GM12878 (cell line): ENCODE measurements around the gene CERKL. TPM values are rescaled to one million over a fixed set of nuclear protein-coding genes. Genes with fewer than 3 reads are reported as not detected.

Experiments
- ATAC-seq: fragments of 200-7000 bp; cut with Tn5 transposase; 3 replicates; pipeline ENCODE4 v1.9.1; 2020; ENCODE audit warnings: mild to moderate bottlenecking, moderate library complexity
- BruUV-seq: library from RNA; stranded (reverse); fragments of 400-500 nt; replicated peaks from 2 replicates; lab custom pipeline; 2021; lab: Mats Ljungman, UMichigan
- CTCF ChIA-PET: fragments of 300-600 bp; sonication (Branson Sonifier 250); formaldehyde crosslinking; extraction: SDS; loops from one replicate; lab custom pipeline; 2021; ENCODE audit warnings: inconsistent platforms; lab: Yijun Ruan, JAX
- POLR2A ChIA-PET: fragments of 350-600 bp; formaldehyde crosslinking; extraction: SDS; loops from one replicate; lab custom pipeline; 2021; ENCODE audit warnings: inconsistent platforms; lab: Charles Lee
- RAD21 ChIA-PET: fragments of 300-600 bp; sonication (Branson Sonifier 250); formaldehyde crosslinking; loops from one replicate; lab custom pipeline; 2023; ENCODE audit warnings: antibody characterized with exemption; ENCODE audit not compliant: unreplicated experiment; lab: Charles Lee
- SMC1A ChIA-PET: fragments of 300-600 bp; sonication (Branson Sonifier 250); formaldehyde crosslinking; loops from one replicate; lab custom pipeline; 2023; ENCODE audit not compliant: unreplicated experiment, uncharacterized antibody; lab: Charles Lee
- DNase-seq: peaks from one replicate; pipeline ENCODE4 v3.0.0-alpha.2; 2011; ENCODE audit warnings: low read depth, low spot score
- FAIRE-seq: peaks from 3 replicates; lab custom pipeline; 2011; peaks lifted over from hg19 to GRCh38; lab: Jason Lieb, UNC
- H2AFZ ChIP-seq: 2 replicates; pipeline ENCODE4 v1.6.0; 2011; ENCODE audit warnings: low read depth, low read length, control low read depth; ENCODE audit not compliant: control insufficient read depth
- H3K27ac ChIP-seq: 2 replicates; pipeline ENCODE4 v1.5.1; 2011; ENCODE audit warnings: control low read depth; ENCODE audit not compliant: control insufficient read depth, insufficient read depth
- H3K27me3 ChIP-seq, 2 experiments: replicated peaks in 1 of 2; 2 replicates each; pipeline versions ENCODE4 v1.6.0 to v1.6.1; 2011; ENCODE audit warnings: low read length in 1 of 2; ENCODE audit not compliant: control insufficient read depth in 2 of 2, insufficient read depth in 2 of 2
- H3K36me3 ChIP-seq, 2 experiments: 2 replicates each; pipeline ENCODE4 v1.5.1; 2011; ENCODE audit warnings: low read length in 1 of 2; ENCODE audit not compliant: control insufficient read depth in 2 of 2, insufficient read depth in 2 of 2
- H3K4me1 ChIP-seq: 2 replicates; pipeline ENCODE4 v1.6.1; 2011; ENCODE audit warnings: mild to moderate bottlenecking, low read length, moderate library complexity, mixed read lengths; ENCODE audit not compliant: control insufficient read depth, insufficient read depth
- H3K4me2 ChIP-seq: 2 replicates; pipeline ENCODE4 v1.6.0; 2011; ENCODE audit warnings: control low read depth; ENCODE audit not compliant: control insufficient read depth, insufficient read depth
- H3K4me3 ChIP-seq: fragments of 200-600 bp; sonication (generic); 2 replicates; pipeline ENCODE4 v1.5.1; 2016
- H3K79me2 ChIP-seq: 2 replicates; pipeline ENCODE4 v1.6.0; 2011; ENCODE audit warnings: low read length; ENCODE audit not compliant: control insufficient read depth, insufficient read depth
- H3K9ac ChIP-seq: 2 replicates; pipeline ENCODE4 v1.8.0; 2011; ENCODE audit warnings: low read length, control low read depth, mixed read lengths; ENCODE audit not compliant: control insufficient read depth, insufficient read depth
- H3K9me3 ChIP-seq: replicated peaks from 3 replicates; pipeline ENCODE4 v1.5.1; 2011; ENCODE audit warnings: mild to moderate bottlenecking, low read length; ENCODE audit not compliant: control insufficient read depth, insufficient read depth
- H4K20me1 ChIP-seq: 2 replicates; pipeline ENCODE4 v1.6.0; 2011; ENCODE audit not compliant: control insufficient read depth, insufficient read depth
- CHD1 ChIP-seq: IDR thresholded peaks from 2 replicates; pipeline ENCODE4 v1.6.1; 2012; ENCODE audit warnings: low read depth, low read length, improper control_type of control experiment
- FOS ChIP-seq: IDR thresholded peaks from 3 replicates; pipeline ENCODE4 v1.6.1; 2011; ENCODE audit warnings: borderline replicate concordance; ENCODE audit not compliant: insufficient read length; ENCODE audit errors: extremely low read depth
- HDAC6 ChIP-seq: fragments of 200-600 bp; sonication (generic); IDR thresholded peaks from one replicate; pipeline ENCODE4 v1.8.0; 2017; ENCODE audit warnings: antibody characterized with exemption; ENCODE audit not compliant: unreplicated experiment
- IRF5 ChIP-seq: fragments of 450-650 bp; IDR thresholded peaks from 2 replicates; pipeline ENCODE4 v1.6.1; 2017; ENCODE audit warnings: borderline replicate concordance
- KDM1A ChIP-seq: fragments of 200-600 bp; sonication (generic); IDR thresholded peaks from 2 replicates; pipeline ENCODE4 v1.6.1; 2016; ENCODE audit warnings: borderline replicate concordance
- LARP7 ChIP-seq: fragments of 450-650 bp; IDR thresholded peaks from 2 replicates; pipeline ENCODE4 v1.6.1; 2017; ENCODE audit warnings: mild to moderate bottlenecking
- SIX5 ChIP-seq: IDR thresholded peaks from 2 replicates; pipeline ENCODE4 v1.6.1; 2011; ENCODE audit warnings: mild to moderate bottlenecking, low read depth, low read length, moderate library complexity; ENCODE audit not compliant: severe bottlenecking
- SREBF1 ChIP-seq: IDR thresholded peaks from 2 replicates; pipeline ENCODE4 v1.6.1; 2012; ENCODE audit warnings: mild to moderate bottlenecking, low read length
- ZBTB33 ChIP-seq: fragments of 450-650 bp; IDR thresholded peaks from 2 replicates; pipeline ENCODE4 v1.6.1; 2017; ENCODE audit warnings: mild to moderate bottlenecking
- ZNF384 ChIP-seq: IDR thresholded peaks from 2 replicates; pipeline ENCODE4 v1.6.1; 2012; ENCODE audit warnings: low read depth, mild to moderate bottlenecking, low read length, improper control_type of control experiment, borderline replicate concordance
- WGBS: methylation state at CpG from one replicate; pipeline ENCODE4 v1.1.6; 2016; ENCODE audit warnings: low lambda C conversion rate; ENCODE audit not compliant: insufficient replicate concordance, insufficient coverage; ENCODE audit errors: missing lambda C conversion rate; 5-methylcytosine and 5-hydroxymethylcytosine counted together
- in situ Hi-C: fragments of 300-500 bp; cut with MboI; formaldehyde crosslinking; loops from 9 replicates; pipeline ENCODE4 v1.14.3; 2018; ENCODE audit warnings: mixed read lengths
- intact Hi-C: fragments of 100-400 bp; cut with micrococcal nuclease; formaldehyde crosslinking; loops from one replicate; pipeline ENCODE4 v1.14.2; 2022; ENCODE audit not compliant: unreplicated experiment
- polyA plus RNA-seq, 11 experiments: library from polyadenylated mRNA; depleted of rRNA in 4 of 11; unstranded in 6 of 11; stranded (reverse) in 5 of 11; fragments of >200 nt; fragmentation: Nextera tagmentation in 4 of 11; fragmentation: Illumina TruSeq in 1 of 11; extraction: Ambion mirVana in 4 of 11; extraction: Trizol in 1 of 11; gene quantifications; 1 replicate in 1 of 11; 2 replicates in 10 of 11; pipeline versions ENCODE4 v1.2.1 to v1.2.3, GENCODE V29; 2011 to 2016; ENCODE audit warnings: inconsistent platforms in 2 of 11, missing spikeins in 2 of 11, low read depth in 1 of 11
- total RNA-seq, 4 experiments: library from RNA; depleted of rRNA in 3 of 4; stranded (reverse); fragments of >200 nt in 3 of 4; fragmentation: Illumina TruSeq in 1 of 4; extraction: Trizol in 1 of 4; gene quantifications; 2 replicates each; pipeline versions ENCODE4 v1.2.1 to v1.2.3, GENCODE V29; 2013 to 2021

Gene CERKL
- total and polyA plus RNA-seq, 10 of the 15 experiments (the other 5 are each of a cell fraction or from before 2014, with no cell fraction given): 0.05 to 23.0 (median 6.0) TPM; not detected in 2

- in situ Hi-C loops: no loop called here
- no peak overlapping the region for H3K27ac ChIP-seq
- H2AFZ ChIP-seq: no peak overlapping the region
- no peak for DNase-seq
- H4K20me1 ChIP-seq: no peaks in the 10 kb centered on the region
- no peaks in the 10 kb centered on the region for H3K27me3 ChIP-seq
- BruUV-seq: no TSS peak
- POLR2A ChIA-PET: no interaction called here
- 21% methylated on average over 2 of the region's 2 CpGs for WGBS
- intact Hi-C loops: loop anchor here (10.0 kb wide), 2 partner anchors 305 to 495 kb away; partner anchors contain the start of gene ITPRID2
- no peaks in the 10 kb centered on the region for H3K79me2 ChIP-seq
- H3K9me3 ChIP-seq: no peaks in the 10 kb centered on the region
- no peak overlapping the region for H3K4me3 ChIP-seq
- H3K36me3 ChIP-seq: no peaks in the 10 kb centered on the region
- FAIRE-seq: no peak
- ATAC-seq: no peak
- CTCF ChIA-PET: interaction anchor here (3.9 to 13.6 kb wide), 2 partner anchors 16 to 126 kb away, joined by 14 to 115 read pairs; no protein-coding TSS in a partner anchor
- TF ChIP-seq CHD1 (no peak), ZBTB33 (no peak), FOS (no peak), HDAC6 (no peak), KDM1A (no peak), LARP7 (no peak), ZNF384 (no peak), SREBF1 (no peak), IRF5 (no peak), SIX5 (no peak)
- peaks cover 11% of the 10 kb centered on the region for H3K4me1 ChIP-seq
- SMC1A ChIA-PET: interaction anchor here (0.9 to 1.3 kb wide), 3 partner anchors 9 to 54 kb away, joined by 3 to 4 read pairs (median 4); no protein-coding TSS in a partner anchor
- RAD21 ChIA-PET: interaction anchor here (0.7 to 9.1 kb wide), 3 partner anchors 15 to 131 kb away, joined by 3 to 72 read pairs (median 4); no protein-coding TSS in a partner anchor
- H3K9ac ChIP-seq: no peak overlapping the region
- no peak overlapping the region for H3K4me2 ChIP-seq
Measured at GRCh38 chr2:181589779-181590178, 67.1 kb downstream of the CERKL start.
